HepG2 (cell line): ENCODE results near the gene OS9. TPM values are rescaled to one million over a fixed set of nuclear protein-coding genes. Genes with fewer than 3 reads are reported as not detected.

ENCODE experiments used
- ATAC-seq: fragments of 200-7000 bp; cut with Tn5 transposase; 3 replicates; pipeline ENCODE4 v1.9.1; 2020; ENCODE audit warnings: mild to moderate bottlenecking, moderate library complexity
- BruUV-seq: library from RNA; stranded (reverse); fragments of 400-500 nt; replicated peaks from 2 replicates; lab custom pipeline; 2021; lab: Mats Ljungman, UMichigan
- CTCF ChIA-PET: fragments of 300-600 bp; formaldehyde crosslinking; extraction: SDS; loops from one replicate; lab custom pipeline; 2021; ENCODE audit warnings: low total read pairs, inconsistent platforms, low intra/inter-chr PET ratio; lab: Yijun Ruan, JAX
- POLR2A ChIA-PET: fragments of 350-600 bp; sonication (Branson Sonifier 250); formaldehyde crosslinking; loops from one replicate; lab custom pipeline; 2020; ENCODE audit warnings: antibody characterized with exemption, inconsistent platforms; lab: Yijun Ruan, JAX
- DNase-seq: peaks from one replicate; pipeline ENCODE4 v3.0.0-alpha.2; 2015; ENCODE audit warnings: low spot score
- FAIRE-seq: peaks from 3 replicates; lab custom pipeline; 2011; peaks lifted over from hg19 to GRCh38; lab: Jason Lieb, UNC
- H2AFZ ChIP-seq: one replicate; pipeline ENCODE4 v1.6.1; 2011; ENCODE audit warnings: low read length, inconsistent platforms
- H3K27ac ChIP-seq: fragments of 300-600 bp; 3 replicates; pipeline ENCODE4 v1.8.0; 2011; ENCODE audit warnings: mixed run types, mild to moderate bottlenecking, mixed read lengths, low read length, inconsistent platforms; ENCODE audit not compliant: insufficient read depth; ENCODE audit errors: extremely low read length
- H3K27me3 ChIP-seq, 2 experiments: fragments of 200-600 bp in 1 of 2; 2 replicates in 1 of 2; 3 replicates in 1 of 2; pipeline versions ENCODE4 v1.6.0 to v1.8.0; 2011; ENCODE audit warnings: low read length in 2 of 2, mild to moderate bottlenecking in 2 of 2, moderate library complexity in 2 of 2, inconsistent platforms in 1 of 2; ENCODE audit not compliant: insufficient read depth in 2 of 2, control insufficient read depth in 1 of 2
- H3K36me3 ChIP-seq, 2 experiments: fragments of 200-600 bp in 1 of 2; replicated peaks in 1 of 2; 2 replicates in 1 of 2; 3 replicates in 1 of 2; pipeline versions ENCODE4 v1.5.1 to v1.8.0; 2011; ENCODE audit warnings: low read length in 2 of 2, inconsistent platforms in 1 of 2; ENCODE audit not compliant: insufficient read depth in 2 of 2, control insufficient read depth in 1 of 2
- H3K4me1 ChIP-seq: 2 replicates; pipeline ENCODE4 v1.5.1; 2012; ENCODE audit warnings: low read length, inconsistent platforms; ENCODE audit not compliant: insufficient read depth
- H3K4me2 ChIP-seq: 2 replicates; pipeline ENCODE4 v1.6.0; 2011; ENCODE audit warnings: low read depth, low read length, inconsistent platforms
- H3K4me3 ChIP-seq, 3 experiments: fragments of 200-600 bp in 1 of 3; sonication (generic), shearing (Covaris generic) in 1 of 3; replicated peaks in 1 of 3; 2 replicates each; pipeline ENCODE4 v1.5.1; 2011 to 2016; ENCODE audit warnings: low read length in 3 of 3, inconsistent platforms in 2 of 3, low read depth in 2 of 3, mild to moderate bottlenecking in 2 of 3, control low read depth in 1 of 3, mixed read lengths in 1 of 3; ENCODE audit not compliant: insufficient read depth in 1 of 3
- H3K79me2 ChIP-seq: one replicate; pipeline ENCODE4 v1.6.1; 2011; ENCODE audit warnings: low read length, inconsistent platforms; ENCODE audit not compliant: insufficient read depth
- H3K9ac ChIP-seq: 2 replicates; pipeline ENCODE4 v1.6.0; 2011; ENCODE audit warnings: mild to moderate bottlenecking, low read depth, low read length, inconsistent platforms; ENCODE audit not compliant: insufficient read depth
- H3K9me3 ChIP-seq: 2 replicates; pipeline ENCODE4 v1.5.1; 2012; ENCODE audit warnings: mild to moderate bottlenecking, low read length
- H4K20me1 ChIP-seq: 2 replicates; pipeline ENCODE4 v1.6.0; 2011; ENCODE audit warnings: inconsistent platforms, mild to moderate bottlenecking, low read length, moderate library complexity; ENCODE audit not compliant: insufficient read depth
- DNMT1 ChIP-seq: sonication (generic); formaldehyde crosslinking; IDR thresholded peaks from 2 replicates; pipeline ENCODE4 v1.5.1; 2020; ENCODE audit warnings: mild to moderate bottlenecking, missing genetic modification reagents
- HDAC1 ChIP-seq: sonication (generic); formaldehyde crosslinking; IDR thresholded peaks from 2 replicates; pipeline ENCODE4 v1.5.1; 2020; ENCODE audit warnings: mild to moderate bottlenecking, missing genetic modification reagents
- IKZF1 ChIP-seq: fragments of 450-650 bp; IDR thresholded peaks from 2 replicates; pipeline ENCODE4 v1.7.1; 2016
- SIN3A ChIP-seq: IDR thresholded peaks from 2 replicates; pipeline ENCODE4 v1.6.1; 2011; ENCODE audit warnings: low read depth, mild to moderate bottlenecking, control low read depth, low read length, borderline replicate concordance
- ZFP82 ChIP-seq: sonication (generic); formaldehyde crosslinking; IDR thresholded peaks from 2 replicates; pipeline ENCODE4 v1.5.1; 2020; ENCODE audit warnings: mild to moderate bottlenecking, missing genetic modification reagents, borderline replicate concordance
- WGBS: methylation state at CpG from one replicate; pipeline ENCODE4 v1.1.6; 2017; ENCODE audit warnings: low lambda C conversion rate; 5-methylcytosine and 5-hydroxymethylcytosine counted together
- in situ Hi-C: cut with HindIII; loops from 2 replicates; pipeline ENCODE4 v1.10.0; 2017; ENCODE audit warnings: low pct_unique_long_range_greater_than_20kb; ENCODE audit not compliant: extremely low pct_ligation_motif_present
- intact Hi-C: fragments of 100-400 bp; cut with micrococcal nuclease; formaldehyde crosslinking; loops from one replicate; pipeline ENCODE4 v1.10.0; 2022; ENCODE audit not compliant: unreplicated experiment
- polyA plus RNA-seq, 8 experiments: library from polyadenylated mRNA; depleted of rRNA in 3 of 8; stranded (reverse) in 7 of 8; unstranded in 1 of 8; fragments of >200 nt; fragmentation: Illumina TruSeq in 4 of 8; extraction: Trizol in 4 of 8; gene quantifications; 2 replicates each; pipeline versions ENCODE4 v1.2.1 to v1.2.3, GENCODE V29; 2011 to 2016; ENCODE audit warnings: low read depth in 4 of 8, missing spikeins in 1 of 8, mixed read lengths in 1 of 8; ENCODE audit not compliant: insufficient read depth in 1 of 8
- total RNA-seq, 5 experiments: library from RNA; depleted of rRNA; stranded (reverse); fragments of >200 nt; fragmentation: Illumina TruSeq; extraction: Trizol; gene quantifications; 2 replicates each; pipeline ENCODE4 v1.2.3, GENCODE V29; 2016; ENCODE audit warnings: low read depth in 1 of 5
- TF ChIP-seq, protein P1 (sequence below): sonication (generic); IDR thresholded peaks from 2 replicates; pipeline ENCODE4 v1.6.1; 2016; ENCODE audit warnings: low read depth, borderline replicate concordance
- TF ChIP-seq, protein P2 (sequence below): sonication (generic); formaldehyde crosslinking; IDR thresholded peaks from 2 replicates; pipeline ENCODE4 v1.4.0; 2020; ENCODE audit warnings: missing genetic modification reagents

OS9 gene
- total and polyA plus RNA-seq, 2 of the 13 experiments (the other 11 are each of a cell fraction or from before 2014, with no cell fraction given), result 156 to 206 TPM

DNA sequence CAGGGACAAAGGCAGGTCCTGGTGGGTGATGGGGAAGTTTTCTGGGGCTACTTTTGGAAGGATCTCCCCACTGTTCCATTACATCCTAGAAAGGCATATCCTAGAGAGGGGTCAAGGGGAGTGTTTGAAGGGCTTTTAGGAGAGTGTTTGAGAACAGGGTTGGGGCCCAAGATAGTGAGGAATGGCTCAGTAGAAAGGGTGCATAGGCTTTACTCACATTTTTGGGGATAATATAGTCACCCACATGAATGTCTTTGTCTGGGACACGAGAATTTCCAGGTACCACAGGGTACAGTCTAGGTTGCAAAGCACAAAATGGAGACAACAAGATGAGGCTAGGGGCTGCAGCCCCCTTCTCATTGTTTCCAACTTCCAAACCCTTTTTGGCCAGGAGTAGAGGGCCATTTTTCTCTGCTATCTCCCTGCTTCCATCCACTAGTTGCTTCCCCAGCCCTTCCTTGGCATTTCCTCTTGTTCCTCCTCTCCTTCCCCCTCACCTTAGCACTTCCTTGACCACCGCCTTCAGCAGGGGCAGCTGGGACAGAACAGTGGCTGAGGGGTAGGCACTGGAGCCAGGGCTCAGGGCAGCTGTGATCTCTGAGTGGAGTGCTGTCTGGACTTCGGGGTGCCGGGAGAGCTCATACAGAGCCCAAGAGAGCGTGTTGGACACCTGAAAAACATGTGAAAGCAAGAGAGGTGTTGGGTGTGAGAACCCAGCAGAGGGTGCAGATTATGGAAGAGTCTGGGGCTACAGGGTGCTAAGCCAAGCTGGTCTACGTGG, 70.1 kb downstream of the OS9 start:
- TF ChIP-seq IKZF1 (no peak), HDAC1 (CRISPR knock-in tag) (no peak), ZFP82 (CRISPR knock-in tag) (no peak), SIN3A (no peak), DNMT1 (no peak)
- TF ChIP-seq, protein P1, sequence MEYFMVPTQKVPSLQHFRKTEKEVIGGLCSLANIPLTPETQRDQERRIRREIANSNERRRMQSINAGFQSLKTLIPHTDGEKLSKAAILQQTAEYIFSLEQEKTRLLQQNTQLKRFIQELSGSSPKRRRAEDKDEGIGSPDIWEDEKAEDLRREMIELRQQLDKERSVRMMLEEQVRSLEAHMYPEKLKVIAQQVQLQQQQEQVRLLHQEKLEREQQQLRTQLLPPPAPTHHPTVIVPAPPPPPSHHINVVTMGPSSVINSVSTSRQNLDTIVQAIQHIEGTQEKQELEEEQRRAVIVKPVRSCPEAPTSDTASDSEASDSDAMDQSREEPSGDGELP, result no peak
- TF ChIP-seq, protein P2, sequence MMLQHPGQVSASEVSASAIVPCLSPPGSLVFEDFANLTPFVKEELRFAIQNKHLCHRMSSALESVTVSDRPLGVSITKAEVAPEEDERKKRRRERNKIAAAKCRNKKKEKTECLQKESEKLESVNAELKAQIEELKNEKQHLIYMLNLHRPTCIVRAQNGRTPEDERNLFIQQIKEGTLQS (CRISPR knock-in tag), result no peak
- no peak; the same call in 2 of the 3 replicates for ATAC-seq
- no TSS peak for BruUV-seq
- Histone ChIP-seq H3K9me3 (no peaks in the 10 kb centered on the region), H2AFZ (no peak overlapping the region), H3K36me3 (peaks cover 4 to 10% of the 10 kb centered on the region in 2 experiments; a peak in 4 of 5 replicates), H3K27me3 (peaks cover 0 to 6% of the 10 kb centered on the region in 2 experiments; a peak in 1 of 5 replicates), H3K4me1 (peaks cover 36% of the 10 kb centered on the region), H3K4me3 (0 out of 6 replicates have a peak overlapping the region, but pooled peaks of 1 of the 3 experiments have one; percentile 78), H4K20me1 (no peaks in the 10 kb centered on the region), H3K9ac (no peak overlapping the region), H3K27ac (no peak overlapping the region), H3K79me2 (no peaks in the 10 kb centered on the region), H3K4me2 (peak overlapping the region; percentile 95; the same call in 1 of the 2 replicates)
- CTCF ChIA-PET, result interaction anchor here (1.3 kb wide), 1 partner anchor 141 kb away, joined by 4 read pairs; no protein-coding TSS in a partner anchor
- POLR2A ChIA-PET, result interaction anchor here (1.4 kb wide), 1 partner anchor 8 kb away, joined by 9 read pairs; no protein-coding TSS in a partner anchor
- in situ Hi-C loops (no loop called here), intact Hi-C loops (no loop called here)
- no peak for FAIRE-seq
- WGBS, result 88% methylated on average over 6 of the region's 6 CpGs
- DNase-seq, result no peak
